HCT116 (cell line): ENCODE measurements around the gene FBXO42.

ENCODE experiments used
- ATF3 ChIP-seq: IDR thresholded peaks from 2 replicates; pipeline ENCODE4 v1.6.1; 2012
- CTCF ChIP-seq, 3 experiments: fragments of 200-600 bp in 1 of 3; sonication (generic) in 1 of 3; IDR thresholded peaks in 2 of 3; conservative IDR thresholded peaks in 1 of 3; 2 replicates each; pipeline ENCODE4 v1.5.1; 2012 to 2017; ENCODE audit warnings: low read depth in 2 of 3, low read length in 2 of 3, antibody characterized with exemption in 1 of 3, borderline replicate concordance in 1 of 3, control low read depth in 1 of 3, mild to moderate bottlenecking in 1 of 3, mixed read lengths in 1 of 3, mixed run types in 1 of 3, moderate library complexity in 1 of 3; ENCODE audit not compliant: insufficient read depth in 1 of 3
- REST ChIP-seq: IDR thresholded peaks from 2 replicates; pipeline ENCODE4 v1.6.1; 2012; ENCODE audit warnings: low read depth

GRCh38 chr1:16256478-16256877, 95.8 kb downstream of the FBXO42 start:
- no peak for TF ChIP-seq CTCF (IDR thresholded peaks at IDR 0.05 in 2 of 3, conservative IDR thresholded peaks at IDR 0.05 in 1 of 3; ENCODE audit: borderline replicate concordance in 1 of 3, insufficient read depth in 1 of 3, low read depth in 2 of 3, low read length in 2 of 3)
- TF ChIP-seq REST, result no peak
- no peak for TF ChIP-seq ATF3
